ENCODE measurements around the gene TFCP2L1. TPM values are rescaled to one million over a fixed set of nuclear protein-coding genes. Genes with fewer than 3 reads are reported as not detected.

Gene TFCP2L1
- total RNA-seq, 1 experiment from 2014 or later: 1.8 TPM

DNA sequence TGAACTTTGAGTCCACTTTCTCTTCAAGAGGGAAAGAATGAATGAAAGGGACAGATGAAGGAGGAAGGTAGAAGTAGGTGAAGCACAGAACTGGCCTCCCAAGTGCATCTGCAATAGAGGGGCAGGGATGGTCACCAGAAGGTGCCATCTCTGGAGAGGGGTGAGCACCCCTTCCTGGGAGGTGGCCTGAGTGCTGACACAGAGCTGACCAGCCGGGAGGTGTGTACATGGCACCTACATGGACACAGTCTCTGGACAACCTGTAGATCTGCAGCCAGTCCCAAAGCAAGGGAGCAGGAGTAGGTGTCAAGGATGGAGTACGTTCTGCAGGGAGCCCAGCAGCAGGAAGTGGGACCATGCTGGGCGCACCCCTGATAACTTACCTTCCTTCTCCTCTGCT, 83.2 kb downstream of the TFCP2L1 start:
- H2BK12ac ChIP-seq (ENCODE audit: insufficient read length, low read depth, low read length): no peak overlapping the region
- H4K20me1 ChIP-seq (ENCODE audit: control insufficient read depth, insufficient read depth, insufficient read length): no peaks in the 10 kb centered on the region
- Mint-ChIP-seq H3K4me3 (no peak overlapping the region), H3K27me3 (ENCODE audit: low read depth) (peaks cover 6% of the 10 kb centered on the region), H3K4me1 (no peaks in the 10 kb centered on the region; a peak in 1 of 4 replicates), H3K27ac (no peak overlapping the region; a peak in 1 of 7 replicates), H3K9me3 (no peaks in the 10 kb centered on the region), H3K36me3 (ENCODE audit: insufficient read depth in 1 of 3, low read depth in 3 of 3) (no peaks in the 10 kb centered on the region)
- no peak overlapping the region for H3T11ph ChIP-seq (ENCODE audit: low read length)
- no peak overlapping the region for H3K4ac ChIP-seq (ENCODE audit: low read depth, low read length)
- no peaks in the 10 kb centered on the region for H3K79me2 ChIP-seq (ENCODE audit: insufficient read depth, low read length)
- H2BK120ac ChIP-seq (ENCODE audit: low read depth, low read length, poor library complexity, severe bottlenecking): no peak overlapping the region
- no peak overlapping the region for H4K91ac ChIP-seq (ENCODE audit: insufficient read length, low read depth, low read length)
- no peaks in the 10 kb centered on the region for H3K23me2 ChIP-seq (ENCODE audit: insufficient read length, low read depth, low read length, poor library complexity, severe bottlenecking)
- no peaks in the 10 kb centered on the region for H3K27me3 ChIP-seq (ENCODE audit: insufficient read depth, low read length)
- no peak overlapping the region for H2AK5ac ChIP-seq (ENCODE audit: insufficient read length, low read length)
- no peaks in the 10 kb centered on the region for H3K4me1 ChIP-seq (ENCODE audit: insufficient read depth, low read length)
- no CpG with 5 or more reads among the region's 3 CpGs for WGBS (ENCODE audit: extremely low coverage, insufficient read length, low lambda C conversion rate)
- H3K79me1 ChIP-seq (ENCODE audit: insufficient read depth, low read depth, low read length, poor library complexity, severe bottlenecking): no peaks in the 10 kb centered on the region
- H3K18ac ChIP-seq (ENCODE audit: insufficient read length, low read depth, low read length): no peak overlapping the region
- H2BK20ac ChIP-seq (ENCODE audit: low read depth, low read length, poor library complexity, severe bottlenecking): no peak overlapping the region
- H4K8ac ChIP-seq (replicated peaks; ENCODE audit: insufficient read length, low read depth, low read length): no peak overlapping the region
- H3K9me3 ChIP-seq (ENCODE audit: control insufficient read depth, low read depth, low read length): no peaks in the 10 kb centered on the region
- no peak overlapping the region for H3K4me2 ChIP-seq (ENCODE audit: insufficient read depth, insufficient read length, low read length)
- no peak overlapping the region for H3K56ac ChIP-seq (ENCODE audit: insufficient read length, low read depth, low read length)
- no peak overlapping the region for H4K5ac ChIP-seq (ENCODE audit: insufficient read length, low read depth, low read length)
- H3K23ac ChIP-seq (ENCODE audit: insufficient read length, low read depth, low read length): no peak overlapping the region
- TF ChIP-seq, protein P1, sequence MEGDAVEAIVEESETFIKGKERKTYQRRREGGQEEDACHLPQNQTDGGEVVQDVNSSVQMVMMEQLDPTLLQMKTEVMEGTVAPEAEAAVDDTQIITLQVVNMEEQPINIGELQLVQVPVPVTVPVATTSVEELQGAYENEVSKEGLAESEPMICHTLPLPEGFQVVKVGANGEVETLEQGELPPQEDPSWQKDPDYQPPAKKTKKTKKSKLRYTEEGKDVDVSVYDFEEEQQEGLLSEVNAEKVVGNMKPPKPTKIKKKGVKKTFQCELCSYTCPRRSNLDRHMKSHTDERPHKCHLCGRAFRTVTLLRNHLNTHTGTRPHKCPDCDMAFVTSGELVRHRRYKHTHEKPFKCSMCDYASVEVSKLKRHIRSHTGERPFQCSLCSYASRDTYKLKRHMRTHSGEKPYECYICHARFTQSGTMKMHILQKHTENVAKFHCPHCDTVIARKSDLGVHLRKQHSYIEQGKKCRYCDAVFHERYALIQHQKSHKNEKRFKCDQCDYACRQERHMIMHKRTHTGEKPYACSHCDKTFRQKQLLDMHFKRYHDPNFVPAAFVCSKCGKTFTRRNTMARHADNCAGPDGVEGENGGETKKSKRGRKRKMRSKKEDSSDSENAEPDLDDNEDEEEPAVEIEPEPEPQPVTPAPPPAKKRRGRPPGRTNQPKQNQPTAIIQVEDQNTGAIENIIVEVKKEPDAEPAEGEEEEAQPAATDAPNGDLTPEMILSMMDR (conservative IDR thresholded peaks at IDR 0.05): no peak
- H2BK15ac ChIP-seq (ENCODE audit: low read depth, low read length): no peak overlapping the region
- H3K14ac ChIP-seq (ENCODE audit: insufficient read depth, low read length): no peak overlapping the region
- no peak overlapping the region for H3K27ac ChIP-seq (ENCODE audit: insufficient read length, low read depth, low read length)
- no peak overlapping the region for H3K9ac ChIP-seq (ENCODE audit: extremely low read depth, insufficient read length, low read length)
- no peak overlapping the region for H2BK5ac ChIP-seq (ENCODE audit: insufficient read length, low read length)
- H2AFZ ChIP-seq (ENCODE audit: low read length): no peak overlapping the region
- DNase-seq: no peak

All from H9 (cell line).